Renal cortex interstitium (tissue), 11 donors: ENCODE measurements around the gene MYO7B. TPM values are rescaled to one million over a fixed set of nuclear protein-coding genes. Genes with fewer than 3 reads are reported as not detected.

ENCODE experiments used
- DNase-seq, 11 donors: peaks; one replicate each; pipeline ENCODE4 v3.0.0-alpha.2; 2013; ENCODE audit warnings: low read depth in 9 of 11, low spot score in 4 of 11; ENCODE audit errors: extremely low read depth in 1 of 11
- polyA plus RNA-seq, 3 donors: library from polyadenylated mRNA; unstranded; fragments of 120-200 nt; gene quantifications; one replicate each; pipeline ENCODE4 v1.2.1, GENCODE V29; 2013; ENCODE audit not compliant: insufficient read length in 3 of 3

Gene MYO7B
- polyA plus RNA-seq, 3 donors: 20.6 to 33.3 (median 22.2) TPM

- DNase-seq: no peak
Observed at GRCh38 chr2:127673291-127674069, 138.0 kb downstream of the MYO7B start.

DNA sequence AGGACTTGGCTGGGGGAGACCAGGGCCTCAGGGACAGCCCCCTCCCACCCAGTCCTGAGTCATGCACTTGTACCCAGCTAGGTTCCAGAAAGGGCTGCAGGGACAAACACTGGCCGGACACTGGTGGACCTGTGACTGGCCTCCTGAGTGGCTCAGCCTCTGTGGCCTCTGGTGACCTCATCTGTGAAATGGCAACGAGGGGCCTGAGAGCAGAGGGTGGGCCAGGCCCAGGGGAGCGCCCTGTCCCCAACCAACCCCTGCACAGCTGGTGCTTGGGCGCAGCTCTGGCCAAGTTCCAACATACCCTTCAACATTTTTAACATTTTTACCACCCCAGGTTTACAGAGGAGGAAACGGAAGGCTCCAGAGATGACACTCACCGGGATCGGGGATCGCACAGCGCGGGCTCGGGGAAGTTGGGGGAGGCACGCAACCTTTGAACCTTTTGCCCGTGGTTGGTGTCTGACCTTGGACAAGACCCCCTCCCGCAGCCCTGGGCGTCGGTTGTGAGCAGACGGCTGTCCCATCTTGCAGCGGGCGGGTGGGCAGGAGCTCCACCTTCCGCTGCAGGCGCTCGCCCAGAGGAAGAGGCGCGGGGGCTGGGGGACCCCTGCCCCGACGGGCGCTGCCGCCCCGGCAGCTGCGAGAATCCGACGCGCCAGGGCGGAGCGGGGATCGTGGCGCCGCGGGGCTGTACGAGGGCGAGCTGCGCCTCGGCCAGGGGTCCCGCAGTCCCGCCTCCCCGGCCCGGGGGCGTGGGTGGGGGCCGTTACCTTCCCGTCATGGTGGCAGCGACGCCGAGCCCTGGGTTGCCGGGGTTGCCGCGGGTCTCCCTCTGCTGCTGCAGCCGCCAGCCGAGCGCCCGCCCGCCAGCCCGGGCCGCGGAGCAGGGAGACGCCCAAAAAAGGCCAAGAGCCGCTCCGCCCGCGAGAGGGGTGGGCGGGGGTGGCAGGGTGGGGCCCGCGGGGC is 139.0 kb downstream of the MYO7B start:
- DNase-seq: peak in 1 of 11 donors; percentile 18

- DNase-seq: peak in 1 of 11 donors; percentile 20
Observed at GRCh38 chr2:127675331-127676261, 140.1 kb downstream of the MYO7B start, which contains the start of gene LIMS2. TSS of gene LIMS2 (minus strand) at chr2:127675530. CDS start at chr2:127675024, 506 bp downstream.

GRCh38 chr2:127676906-127677305 is 141.4 kb downstream of the MYO7B start:
- DNase-seq: no peak

- no peak for DNase-seq
Observed at GRCh38 chr2:127678531-127678930, 143.0 kb downstream of the MYO7B start.

DNA sequence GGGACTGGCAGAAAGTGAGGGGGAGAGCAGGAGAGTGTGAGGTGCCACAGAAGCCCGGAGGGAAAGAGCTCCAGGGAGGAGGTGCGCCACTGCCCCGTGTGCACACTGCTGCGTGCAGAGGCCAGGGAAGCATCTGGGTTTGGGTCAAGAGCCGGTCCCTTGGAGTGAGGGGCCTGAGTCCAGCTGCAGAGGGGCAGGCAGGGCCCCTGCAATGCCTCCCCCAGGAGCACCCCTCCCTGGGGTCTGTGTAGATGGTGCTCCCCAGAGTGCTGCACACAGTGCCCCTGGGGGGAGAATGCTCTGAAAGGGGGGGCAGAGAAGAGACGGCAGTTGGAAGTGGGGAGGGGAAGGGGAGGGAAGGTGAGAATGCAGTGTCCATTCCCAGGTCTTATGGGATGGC is 143.5 kb downstream of the MYO7B start:
- DNase-seq: no peak

DNA sequence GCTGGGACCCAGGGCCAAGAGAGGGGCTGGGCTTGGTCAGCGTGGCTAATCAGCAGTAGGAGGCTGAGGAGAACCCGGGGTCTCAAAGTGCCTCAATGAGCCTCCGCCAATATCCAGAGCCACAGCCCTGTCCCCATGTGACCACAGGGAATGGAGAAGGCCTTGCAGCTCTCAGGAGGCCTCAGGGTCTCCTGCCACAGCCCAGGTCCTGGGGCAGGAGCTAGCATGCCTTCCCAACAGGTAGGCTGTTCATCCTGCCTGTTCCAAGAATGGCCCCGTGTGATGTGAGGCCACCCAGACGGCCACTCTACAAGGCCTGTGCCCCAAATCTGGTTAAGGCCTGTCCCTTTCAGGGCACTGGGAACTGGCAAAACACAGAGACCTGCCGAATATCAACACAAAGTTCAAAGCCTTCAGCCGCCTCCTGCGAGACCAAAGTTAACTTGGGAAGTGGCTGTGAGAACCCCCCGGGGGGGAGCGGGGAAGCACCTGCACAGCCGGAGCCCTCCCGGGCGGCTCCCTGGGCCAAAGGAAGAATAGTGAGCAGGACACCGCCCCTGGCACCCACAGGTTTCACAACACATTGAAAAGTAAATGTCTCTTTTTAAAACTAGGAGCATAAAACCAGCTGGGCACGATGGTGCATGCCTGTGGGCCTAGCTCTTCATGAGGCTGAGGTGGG is 144.3 kb downstream of the MYO7B start:
- no peak for DNase-seq

DNA sequence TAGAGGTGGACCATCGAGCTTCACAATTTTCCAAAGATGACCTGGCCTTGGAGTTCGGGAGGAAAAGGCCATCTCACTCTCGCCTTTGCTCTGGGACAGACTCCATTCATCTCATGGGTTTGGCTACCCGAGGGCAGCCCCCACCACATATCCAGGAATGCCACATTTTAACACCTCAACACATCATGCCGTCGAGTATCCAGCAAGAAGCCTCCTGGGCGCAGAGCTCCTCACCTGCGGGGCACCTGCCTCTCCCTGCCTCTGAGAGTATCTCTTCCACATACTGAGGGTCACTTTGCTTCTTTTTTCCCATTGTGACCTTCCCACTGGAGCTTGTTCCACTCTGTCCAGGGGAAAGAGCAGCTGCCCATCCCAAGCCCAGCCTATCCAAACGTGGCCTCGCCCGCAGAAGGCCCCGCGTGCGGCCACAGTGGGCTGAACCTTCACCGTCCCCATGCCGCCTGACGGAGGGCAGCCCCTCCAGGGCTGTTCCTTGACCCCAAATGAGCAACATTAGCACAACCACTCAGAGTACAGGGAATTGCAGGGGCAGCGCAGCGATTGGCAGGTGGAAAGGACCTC is 145.3 kb downstream of the MYO7B start:
- no peak for DNase-seq

DNA sequence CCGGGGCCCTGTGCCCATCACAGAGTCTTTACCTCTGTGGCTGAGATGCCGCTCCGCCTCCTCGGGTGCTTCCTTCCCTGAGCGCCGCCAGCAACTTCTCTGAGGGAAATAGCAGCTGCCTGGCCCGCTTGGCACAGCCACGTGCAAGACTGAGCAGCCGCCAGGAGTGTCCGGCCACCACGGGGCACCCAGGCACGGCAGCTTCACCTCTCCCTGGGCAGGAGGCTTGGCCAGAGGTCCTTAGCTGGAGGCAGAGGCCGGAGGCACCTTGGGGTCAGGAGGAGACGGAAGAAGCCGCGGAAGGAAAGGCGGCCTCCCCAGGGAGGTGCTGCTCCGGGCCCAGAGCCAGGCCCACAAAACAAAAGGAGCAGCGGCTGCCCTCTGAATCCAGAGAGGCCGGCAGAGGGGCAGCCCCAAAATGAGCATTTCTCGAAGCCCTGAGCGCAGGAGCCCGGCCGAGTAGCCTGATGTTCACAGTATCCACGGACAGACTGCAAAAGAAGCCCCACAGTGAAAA is 145.9 kb downstream of the MYO7B start:
- no peak for DNase-seq

DNA sequence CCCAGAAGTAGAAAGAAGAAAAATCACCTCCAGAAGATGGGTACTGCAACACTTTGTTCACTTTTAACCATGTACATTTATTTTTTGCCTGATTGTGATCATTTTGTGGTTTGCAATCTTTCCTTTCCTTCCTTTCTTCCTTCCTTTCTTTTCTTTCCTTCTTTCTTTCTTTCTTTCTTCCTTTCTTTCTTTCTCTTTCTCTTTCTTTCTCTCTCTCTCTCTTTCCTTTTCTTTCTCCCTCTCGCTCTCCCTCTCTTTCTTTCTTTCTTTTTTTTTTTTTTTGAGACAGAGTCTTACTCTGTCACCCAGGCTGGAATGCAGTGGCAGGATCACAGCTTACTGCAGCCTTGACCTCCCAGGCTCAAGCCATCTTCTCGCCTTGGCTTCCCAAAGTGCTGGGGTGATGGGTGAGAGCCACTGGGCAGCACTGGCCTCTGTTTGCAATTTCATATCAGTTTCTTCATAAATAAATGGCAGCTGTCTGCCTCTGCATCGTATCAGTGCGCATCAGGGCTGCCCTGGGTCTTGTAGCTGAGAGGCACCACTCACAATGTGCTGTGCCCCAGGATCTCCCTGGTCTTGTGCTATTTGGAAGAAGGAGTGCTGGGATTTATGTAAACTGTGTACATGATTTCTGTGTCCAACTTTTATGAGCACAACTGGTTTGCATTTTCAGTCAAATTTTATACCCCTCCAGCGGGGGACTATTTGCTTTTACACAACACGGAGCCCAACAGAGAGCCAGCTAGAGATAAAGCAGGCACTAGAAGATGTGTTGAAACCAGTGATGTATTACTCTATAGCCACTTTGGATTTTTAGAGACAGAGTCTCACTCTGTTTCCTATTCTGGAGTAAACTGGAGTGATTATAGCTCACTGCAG is 146.7 kb downstream of the MYO7B start:
- DNase-seq: no peak

GRCh38 chr2:127683056-127683455 is 147.6 kb downstream of the MYO7B start:
- DNase-seq: no peak

DNA sequence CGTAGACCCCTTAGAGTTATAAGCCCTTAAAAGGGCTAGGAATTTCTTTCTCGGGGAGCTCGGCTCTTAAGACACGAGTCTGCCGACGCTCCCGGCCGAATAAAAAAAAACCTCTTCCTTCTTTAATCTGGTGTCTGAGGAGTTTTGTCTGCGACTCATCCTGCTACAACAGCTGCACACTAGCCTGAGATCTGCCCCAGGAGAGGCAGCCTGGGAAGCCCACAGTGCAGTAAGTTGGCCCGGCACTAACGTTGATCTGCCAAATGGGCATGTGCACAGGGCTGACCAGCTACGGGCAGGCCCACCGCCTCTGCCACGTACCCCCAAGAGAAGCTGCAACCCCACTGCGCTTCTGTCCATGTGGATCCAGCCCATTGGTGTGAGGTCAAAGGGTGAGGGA is 148.3 kb downstream of the MYO7B start:
- no peak for DNase-seq

DNA sequence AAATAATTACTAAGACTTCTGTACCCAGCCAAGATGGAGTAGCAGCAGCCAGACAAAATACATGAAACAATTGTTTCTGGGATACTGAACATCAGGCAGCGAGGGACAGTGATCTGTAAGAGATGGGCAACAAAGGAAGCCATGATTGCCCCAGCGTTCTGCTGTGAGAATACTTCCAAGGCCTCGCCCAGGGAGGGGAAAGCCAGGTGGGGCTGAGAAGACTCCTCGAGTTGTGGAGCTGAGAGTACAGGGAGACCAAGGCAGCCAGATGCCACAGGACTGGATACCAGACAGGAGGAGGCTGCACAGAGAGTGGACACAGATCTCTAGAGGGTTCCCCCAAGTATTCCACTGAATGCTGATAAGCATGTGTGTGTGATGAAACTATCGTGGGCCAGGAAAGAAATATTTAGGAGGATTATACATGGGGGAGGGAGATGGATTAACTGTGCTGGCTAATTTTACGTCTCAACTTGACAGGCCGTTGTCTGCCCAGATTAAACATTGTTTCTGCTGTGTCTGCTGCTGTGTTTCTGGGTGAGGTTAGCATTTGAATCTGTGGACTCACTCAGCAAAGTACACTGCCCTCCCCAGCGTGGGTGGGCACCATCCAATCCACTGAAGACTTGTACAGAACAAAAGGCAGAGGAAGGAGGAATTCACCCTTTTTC is 150.1 kb downstream of the MYO7B start:
- no peak for DNase-seq
